Neuronal stem cell (in vitro differentiated cells): ENCODE data around the gene FANCL.
"Not testable (repeated sequence)": the region's sequence is repeated elsewhere in the genome, so short reads cannot be mapped to it uniquely, and the experiment has no call there.

ENCODE experiments used
- DNase-seq: peaks from one replicate; pipeline ENCODE4 v3.0.0-alpha.2; 2013; ENCODE audit warnings: low spot score
- H2AFZ ChIP-seq: one replicate; pipeline ENCODE4 v1.6.1; 2013; ENCODE audit warnings: mild to moderate bottlenecking, low read length, inconsistent platforms
- H2AK5ac ChIP-seq: 2 replicates; pipeline ENCODE4 v1.6.1; 2013; ENCODE audit warnings: low read depth, mild to moderate bottlenecking, inconsistent platforms, low read length, moderate library complexity, mixed read lengths
- H2BK120ac ChIP-seq: 2 replicates; pipeline ENCODE4 v1.6.1; 2013; ENCODE audit warnings: low read depth, mild to moderate bottlenecking, inconsistent platforms, low read length, moderate library complexity, mixed read lengths
- H2BK12ac ChIP-seq: one replicate; pipeline ENCODE4 v1.6.1; 2013; ENCODE audit warnings: low read length, inconsistent platforms
- H2BK15ac ChIP-seq: 2 replicates; pipeline ENCODE4 v1.6.1; 2013; ENCODE audit warnings: mild to moderate bottlenecking, low read length, inconsistent platforms, mixed read lengths
- H2BK5ac ChIP-seq: one replicate; pipeline ENCODE4 v1.6.1; 2013; ENCODE audit warnings: inconsistent platforms, mild to moderate bottlenecking, low read length, moderate library complexity
- H3K14ac ChIP-seq: one replicate; pipeline ENCODE4 v1.6.1; 2013; ENCODE audit warnings: low read length, inconsistent platforms
- H3K18ac ChIP-seq: 2 replicates; pipeline ENCODE4 v1.6.1; 2013; ENCODE audit warnings: low read length, inconsistent platforms
- H3K23ac ChIP-seq: 2 replicates; pipeline ENCODE4 v1.6.1; 2013; ENCODE audit warnings: low read depth, mild to moderate bottlenecking, mixed read lengths, low read length, inconsistent platforms; ENCODE audit not compliant: poor library complexity
- H3K27ac ChIP-seq: replicated peaks from 3 replicates; pipeline ENCODE4 v1.5.1; 2013; ENCODE audit warnings: low read length, inconsistent platforms
- H3K27me3 ChIP-seq, 3 experiments: 2 replicates each; pipeline ENCODE4 v1.6.1; 2013; ENCODE audit warnings: low read length in 3 of 3, mild to moderate bottlenecking in 2 of 3, inconsistent platforms in 1 of 3, low read depth in 1 of 3, mixed read lengths in 1 of 3, moderate library complexity in 1 of 3; ENCODE audit not compliant: control insufficient read depth in 3 of 3, insufficient read depth in 3 of 3
- H3K36me3 ChIP-seq, 2 donors: replicated peaks in 1 of 2; 2 replicates each; pipeline ENCODE4 v1.6.1; 2013; ENCODE audit warnings: low read length in 2 of 2; ENCODE audit not compliant: control insufficient read depth in 2 of 2, insufficient read depth in 2 of 2
- H3K4ac ChIP-seq: 2 replicates; pipeline ENCODE4 v1.6.1; 2013; ENCODE audit warnings: inconsistent platforms, mild to moderate bottlenecking, low read length, moderate library complexity
- H3K4me1 ChIP-seq, 2 donors: 1 replicate in 1 of 2; 2 replicates in 1 of 2; pipeline ENCODE4 v1.6.1; 2013; ENCODE audit warnings: low read length in 2 of 2, low read depth in 1 of 2; ENCODE audit not compliant: control insufficient read depth in 2 of 2, insufficient read depth in 1 of 2
- H3K4me2 ChIP-seq: one replicate; pipeline ENCODE4 v1.6.1; 2013; ENCODE audit warnings: mild to moderate bottlenecking, low read length, inconsistent platforms; ENCODE audit not compliant: insufficient read depth, poor library complexity, severe bottlenecking
- H3K4me3 ChIP-seq, 2 donors: 2 replicates each; pipeline ENCODE4 v1.5.1; 2013; ENCODE audit warnings: low read length in 2 of 2, mild to moderate bottlenecking in 2 of 2, inconsistent platforms in 1 of 2, moderate library complexity in 1 of 2
- H3K79me1 ChIP-seq: one replicate; pipeline ENCODE4 v1.6.1; 2013; ENCODE audit warnings: low read depth, mild to moderate bottlenecking, inconsistent platforms, low read length, moderate library complexity
- H3K9ac ChIP-seq: one replicate; pipeline ENCODE4 v1.6.1; 2013; ENCODE audit warnings: mild to moderate bottlenecking, low read depth, low read length, inconsistent platforms; ENCODE audit not compliant: poor library complexity
- H3K9me3 ChIP-seq, 2 donors: replicated peaks in 1 of 2; 2 replicates each; pipeline versions ENCODE3 to v1.6.1; 2013; ENCODE audit warnings: low read length in 2 of 2, mild to moderate bottlenecking in 2 of 2, inconsistent platforms in 1 of 2, low read depth in 1 of 2, mixed read lengths in 1 of 2, moderate library complexity in 1 of 2; ENCODE audit not compliant: control insufficient read depth in 2 of 2, insufficient read depth in 1 of 2
- H4K8ac ChIP-seq: one replicate; pipeline ENCODE4 v1.6.1; 2013; ENCODE audit warnings: low read depth, mild to moderate bottlenecking, inconsistent platforms, low read length, moderate library complexity
- H4K91ac ChIP-seq: one replicate; pipeline ENCODE4 v1.6.1; 2013; ENCODE audit warnings: low read length, low read depth, mild to moderate bottlenecking, inconsistent platforms; ENCODE audit not compliant: poor library complexity
- WGBS, 2 donors: extraction: QIAGEN DNeasy Blood & Tissue Kit; methylation state at CpG; one replicate each; pipeline ENCODE4 v1.1.7; 2013; ENCODE audit warnings: missing lambda C conversion rate in 2 of 2, mixed read lengths in 1 of 2; ENCODE audit not compliant: insufficient read length in 2 of 2, insufficient replicate concordance in 1 of 2; ENCODE audit errors: extremely low coverage in 2 of 2; 5-methylcytosine and 5-hydroxymethylcytosine counted together

The FANCL gene

GRCh38 chr2:58169845-58170244, 71.3 kb downstream of the FANCL start:
- not testable (repeated sequence) for H4K8ac ChIP-seq, H2BK120ac ChIP-seq, H2BK15ac ChIP-seq, H3K14ac ChIP-seq, H2AFZ ChIP-seq, H3K27ac ChIP-seq, H3K23ac ChIP-seq, H2BK12ac ChIP-seq, H3K4me2 ChIP-seq, H3K79me1 ChIP-seq, H3K4me1 ChIP-seq, H3K27me3 ChIP-seq, H2BK5ac ChIP-seq, H3K9ac ChIP-seq, H3K4me3 ChIP-seq, H2AK5ac ChIP-seq, H3K4ac ChIP-seq, DNase-seq, H3K18ac ChIP-seq, H4K91ac ChIP-seq
- Histone ChIP-seq H3K36me3 (peaks cover 0 to 24% of the 10 kb centered on the region in 2 donors), H3K9me3 (peaks cover 0 to 10% of the 10 kb centered on the region in 2 donors)

- H3K4me3 ChIP-seq = not testable (repeated sequence)
- no CpG with 5 or more reads among the region's 6 CpGs for WGBS, 2 donors
Observed at GRCh38 chr2:58168130-58168529, 73.0 kb downstream of the FANCL start.

GRCh38 chr2:58163913-58164312, 77.2 kb downstream of the FANCL start:
- no peak overlapping the region for H2BK120ac ChIP-seq
- H2BK15ac ChIP-seq = no peak overlapping the region
- no CpG with 5 or more reads among the region's 3 CpGs for WGBS, 2 donors
- H3K4me2 ChIP-seq = no peak overlapping the region
- no peak overlapping the region for H2BK12ac ChIP-seq
- H2BK5ac ChIP-seq = no peak overlapping the region
- no peak overlapping the region for H3K18ac ChIP-seq
- no peak overlapping the region for H2AK5ac ChIP-seq
- H3K9me3 ChIP-seq = no peaks in the 10 kb centered on the region
- no peak overlapping the region for H4K91ac ChIP-seq
- no peak overlapping the region for H3K14ac ChIP-seq
- no peak overlapping the region for H3K4me3 ChIP-seq
- H3K4me1 ChIP-seq = no peaks in the 10 kb centered on the region
- H3K9ac ChIP-seq = no peak overlapping the region
- no peak overlapping the region for H3K27ac ChIP-seq
- no peak overlapping the region for H2AFZ ChIP-seq
- no peaks in the 10 kb centered on the region for H3K27me3 ChIP-seq
- no peak for DNase-seq
- peaks cover 0 to 77% of the 10 kb centered on the region in 2 donors for H3K36me3 ChIP-seq
- H3K4ac ChIP-seq = no peak overlapping the region
- H4K8ac ChIP-seq = no peak overlapping the region
- no peak overlapping the region for H3K23ac ChIP-seq
- H3K79me1 ChIP-seq = peaks cover under 1% of the 10 kb centered on the region

More at GRCh38 chr2:58168130-58168529, 73.0 kb downstream of the FANCL start:
- not testable (repeated sequence) for H3K27me3 ChIP-seq, H3K23ac ChIP-seq, H2BK5ac ChIP-seq, H3K4me2 ChIP-seq, DNase-seq, H2BK120ac ChIP-seq, H3K18ac ChIP-seq, H4K8ac ChIP-seq, H3K79me1 ChIP-seq, H3K27ac ChIP-seq, H4K91ac ChIP-seq, H3K9ac ChIP-seq, H2BK12ac ChIP-seq, H3K14ac ChIP-seq, H2AFZ ChIP-seq, H3K4ac ChIP-seq, H3K4me1 ChIP-seq, H2AK5ac ChIP-seq, H2BK15ac ChIP-seq
- Histone ChIP-seq H3K36me3 (peaks cover 0 to 41% of the 10 kb centered on the region in 2 donors), H3K9me3 (peaks cover 0 to 10% of the 10 kb centered on the region in 2 donors)

GRCh38 chr2:58158481-58158880, 82.6 kb downstream of the FANCL start:
- Histone ChIP-seq H3K36me3 (peaks cover 0 to 69% of the 10 kb centered on the region in 2 donors), H3K4me1 (peaks cover 0 to 3% of the 10 kb centered on the region in 2 donors), H2BK12ac (no peak overlapping the region), H3K4me3 (no peak overlapping the region), H3K4me2 (no peak overlapping the region), H2BK15ac (no peak overlapping the region), H2AK5ac (no peak overlapping the region), H2AFZ (no peak overlapping the region), H3K23ac (no peak overlapping the region), H4K91ac (no peak overlapping the region), H4K8ac (no peak overlapping the region), H3K14ac (no peak overlapping the region), H3K9ac (no peak overlapping the region), H3K79me1 (no peaks in the 10 kb centered on the region), H3K27ac (no peak overlapping the region), H3K9me3 (peaks cover 0 to 4% of the 10 kb centered on the region in 2 donors), H3K27me3 (no peaks in the 10 kb centered on the region), H3K18ac (no peak overlapping the region), H3K4ac (no peak overlapping the region), H2BK5ac (no peak overlapping the region), H2BK120ac (no peak overlapping the region)
- WGBS, 2 donors = no CpG with 5 or more reads among the region's 4 CpGs
- no peak for DNase-seq
